Spleen (tissue), 7 donors: ENCODE data around the gene NARF.

ENCODE experiments used
- CTCF ChIP-seq, 11 experiments: fragments of 200-600 bp in 7 of 11; fragments of 450-650 bp in 4 of 11; sonication (generic) in 4 of 11; IDR thresholded peaks in 8 of 11; conservative IDR thresholded peaks in 3 of 11; 1 replicate in 7 of 11; 2 replicates in 4 of 11; pipeline versions ENCODE4 v1.4.0 to v1.8.0; 2016 to 2021; ENCODE audit warnings: antibody characterized with exemption in 11 of 11, inconsistent platforms in 4 of 11, mild to moderate bottlenecking in 1 of 11
- POLR2A ChIP-seq, 3 donors: fragments of 450-650 bp; IDR thresholded peaks; one replicate each; pipeline ENCODE4 v1.5.1; 2017; ENCODE audit warnings: antibody characterized with exemption in 3 of 3, mild to moderate bottlenecking in 1 of 3
- POLR2AphosphoS5 ChIP-seq, 3 donors: sonication (generic); formaldehyde crosslinking; IDR thresholded peaks; one replicate each; pipeline ENCODE4 v1.5.1; 2017; ENCODE audit warnings: antibody characterized with exemption in 3 of 3
- donor health status: DM: no; HTN: no; CAD: no; lungs with moderate emphysema.
- donor health status: DM: no; HTN: no; CAD: no.
- donor health status: DM: no; HTN: no; CAD: no.

DNA sequence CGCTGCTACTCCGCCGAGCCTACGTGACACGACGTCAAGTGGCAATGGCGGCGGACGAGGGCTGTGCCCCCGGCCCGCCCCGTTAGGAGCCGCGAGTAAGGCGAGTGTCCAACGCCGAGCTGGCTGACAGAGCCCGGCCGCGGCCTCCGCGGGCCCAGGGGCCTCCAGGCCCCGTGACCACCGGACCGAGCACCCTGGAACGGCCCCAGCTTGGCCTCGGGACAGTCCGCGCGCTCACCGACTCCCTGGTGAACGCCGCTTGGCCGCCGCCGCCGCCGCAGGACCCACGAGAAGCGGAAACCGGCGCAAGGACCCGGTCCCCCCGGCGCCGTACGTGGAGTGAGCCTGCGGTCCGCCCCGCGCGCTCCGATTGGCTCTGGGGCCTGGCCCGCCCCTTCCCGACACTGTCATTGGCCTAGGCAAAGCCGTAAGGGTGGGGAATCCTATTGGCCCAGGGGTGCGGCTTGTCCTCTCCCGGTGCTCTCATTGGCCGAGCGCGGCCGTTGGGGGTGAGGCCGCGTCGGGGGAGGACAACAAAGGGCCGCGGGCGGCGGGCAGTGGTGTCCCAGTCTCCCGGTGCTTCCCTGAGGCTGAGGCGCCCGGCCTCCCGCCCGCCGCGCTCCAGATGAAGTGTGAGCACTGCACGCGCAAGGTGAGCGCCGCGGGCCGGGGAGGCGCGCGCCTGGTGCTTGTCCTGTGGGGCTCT, at the start of gene NARF:
- TF ChIP-seq CTCF (IDR thresholded peaks at IDR 0.05 in 8 of 11, conservative IDR thresholded peaks at IDR 0.05 in 3 of 11) = peak in 3 of 11 experiments; percentile 12 to 39 (median 14)
- peak; percentile 64 to 93 (median 85) for TF ChIP-seq POLR2A (IDR thresholded peaks at IDR 0.05)
- peak; percentile 99 to 100 (median 99) for TF ChIP-seq POLR2AphosphoS5 (IDR thresholded peaks at IDR 0.05)
